Neuronal stem cell (in vitro differentiated cells): ENCODE measurements around the gene DCXR.

ENCODE experiments used
- DNase-seq: peaks from one replicate; pipeline ENCODE4 v3.0.0-alpha.2; 2013; ENCODE audit warnings: low spot score
- H2AFZ ChIP-seq: one replicate; pipeline ENCODE4 v1.6.1; 2013; ENCODE audit warnings: mild to moderate bottlenecking, low read length, inconsistent platforms
- H2AK5ac ChIP-seq: 2 replicates; pipeline ENCODE4 v1.6.1; 2013; ENCODE audit warnings: low read depth, mild to moderate bottlenecking, inconsistent platforms, low read length, moderate library complexity, mixed read lengths
- H2BK120ac ChIP-seq: 2 replicates; pipeline ENCODE4 v1.6.1; 2013; ENCODE audit warnings: low read depth, mild to moderate bottlenecking, inconsistent platforms, low read length, moderate library complexity, mixed read lengths
- H2BK12ac ChIP-seq: one replicate; pipeline ENCODE4 v1.6.1; 2013; ENCODE audit warnings: low read length, inconsistent platforms
- H2BK15ac ChIP-seq: 2 replicates; pipeline ENCODE4 v1.6.1; 2013; ENCODE audit warnings: mild to moderate bottlenecking, low read length, inconsistent platforms, mixed read lengths
- H2BK5ac ChIP-seq: one replicate; pipeline ENCODE4 v1.6.1; 2013; ENCODE audit warnings: inconsistent platforms, mild to moderate bottlenecking, low read length, moderate library complexity
- H3K14ac ChIP-seq: one replicate; pipeline ENCODE4 v1.6.1; 2013; ENCODE audit warnings: low read length, inconsistent platforms
- H3K18ac ChIP-seq: 2 replicates; pipeline ENCODE4 v1.6.1; 2013; ENCODE audit warnings: low read length, inconsistent platforms
- H3K23ac ChIP-seq: 2 replicates; pipeline ENCODE4 v1.6.1; 2013; ENCODE audit warnings: low read depth, mild to moderate bottlenecking, mixed read lengths, low read length, inconsistent platforms; ENCODE audit not compliant: poor library complexity
- H3K27ac ChIP-seq: replicated peaks from 3 replicates; pipeline ENCODE4 v1.5.1; 2013; ENCODE audit warnings: low read length, inconsistent platforms
- H3K27me3 ChIP-seq, 3 experiments: 2 replicates each; pipeline ENCODE4 v1.6.1; 2013; ENCODE audit warnings: low read length in 3 of 3, mild to moderate bottlenecking in 2 of 3, inconsistent platforms in 1 of 3, low read depth in 1 of 3, mixed read lengths in 1 of 3, moderate library complexity in 1 of 3; ENCODE audit not compliant: control insufficient read depth in 3 of 3, insufficient read depth in 3 of 3
- H3K36me3 ChIP-seq, 2 donors: replicated peaks in 1 of 2; 2 replicates each; pipeline ENCODE4 v1.6.1; 2013; ENCODE audit warnings: low read length in 2 of 2; ENCODE audit not compliant: control insufficient read depth in 2 of 2, insufficient read depth in 2 of 2
- H3K4ac ChIP-seq: 2 replicates; pipeline ENCODE4 v1.6.1; 2013; ENCODE audit warnings: inconsistent platforms, mild to moderate bottlenecking, low read length, moderate library complexity
- H3K4me1 ChIP-seq, 2 donors: 1 replicate in 1 of 2; 2 replicates in 1 of 2; pipeline ENCODE4 v1.6.1; 2013; ENCODE audit warnings: low read length in 2 of 2, low read depth in 1 of 2; ENCODE audit not compliant: control insufficient read depth in 2 of 2, insufficient read depth in 1 of 2
- H3K4me2 ChIP-seq: one replicate; pipeline ENCODE4 v1.6.1; 2013; ENCODE audit warnings: mild to moderate bottlenecking, low read length, inconsistent platforms; ENCODE audit not compliant: insufficient read depth, poor library complexity, severe bottlenecking
- H3K4me3 ChIP-seq, 2 donors: 2 replicates each; pipeline ENCODE4 v1.5.1; 2013; ENCODE audit warnings: low read length in 2 of 2, mild to moderate bottlenecking in 2 of 2, inconsistent platforms in 1 of 2, moderate library complexity in 1 of 2
- H3K79me1 ChIP-seq: one replicate; pipeline ENCODE4 v1.6.1; 2013; ENCODE audit warnings: low read depth, mild to moderate bottlenecking, inconsistent platforms, low read length, moderate library complexity
- H3K9ac ChIP-seq: one replicate; pipeline ENCODE4 v1.6.1; 2013; ENCODE audit warnings: mild to moderate bottlenecking, low read depth, low read length, inconsistent platforms; ENCODE audit not compliant: poor library complexity
- H3K9me3 ChIP-seq, 2 donors: replicated peaks in 1 of 2; 2 replicates each; pipeline versions ENCODE3 to v1.6.1; 2013; ENCODE audit warnings: low read length in 2 of 2, mild to moderate bottlenecking in 2 of 2, inconsistent platforms in 1 of 2, low read depth in 1 of 2, mixed read lengths in 1 of 2, moderate library complexity in 1 of 2; ENCODE audit not compliant: control insufficient read depth in 2 of 2, insufficient read depth in 1 of 2
- H4K8ac ChIP-seq: one replicate; pipeline ENCODE4 v1.6.1; 2013; ENCODE audit warnings: low read depth, mild to moderate bottlenecking, inconsistent platforms, low read length, moderate library complexity
- H4K91ac ChIP-seq: one replicate; pipeline ENCODE4 v1.6.1; 2013; ENCODE audit warnings: low read length, low read depth, mild to moderate bottlenecking, inconsistent platforms; ENCODE audit not compliant: poor library complexity
- WGBS, 2 donors: extraction: QIAGEN DNeasy Blood & Tissue Kit; methylation state at CpG; one replicate each; pipeline ENCODE4 v1.1.7; 2013; ENCODE audit warnings: missing lambda C conversion rate in 2 of 2, mixed read lengths in 1 of 2; ENCODE audit not compliant: insufficient read length in 2 of 2, insufficient replicate concordance in 1 of 2; ENCODE audit errors: extremely low coverage in 2 of 2; 5-methylcytosine and 5-hydroxymethylcytosine counted together

The DCXR gene

DNA sequence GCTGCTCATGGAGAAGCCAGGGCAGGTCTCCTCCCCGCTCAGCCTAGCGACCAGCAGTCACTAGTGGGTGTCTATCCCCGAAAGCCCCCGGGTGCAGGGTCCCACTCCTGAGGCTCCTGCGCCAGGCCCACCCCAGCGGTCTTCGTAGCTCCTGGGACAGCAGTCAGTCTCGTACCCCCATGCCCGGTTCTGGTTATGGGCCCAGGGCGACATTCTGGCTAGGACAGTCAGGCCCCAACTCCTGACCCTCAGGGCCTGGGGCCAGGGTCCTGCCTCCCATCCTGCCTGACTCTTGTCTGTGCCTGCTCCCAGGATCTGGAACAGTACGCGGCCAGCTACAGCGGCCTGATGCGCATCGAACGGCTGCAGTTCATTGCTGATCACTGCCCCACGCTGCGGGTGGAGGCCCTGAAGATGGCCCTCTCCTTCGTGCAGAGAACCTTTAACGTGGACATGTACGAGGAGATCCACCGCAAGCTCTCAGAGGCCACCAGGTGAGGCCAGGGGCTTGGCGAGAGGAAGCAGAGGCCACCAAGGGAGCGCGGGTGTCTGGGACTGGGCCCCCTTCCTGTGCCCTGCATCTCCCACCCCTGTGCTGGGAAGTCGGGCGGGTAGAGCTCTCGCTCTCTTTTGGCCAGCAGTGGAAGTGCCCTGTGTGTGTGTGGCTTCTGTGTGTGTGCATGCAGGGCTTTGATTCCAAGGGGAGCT is 16.2 kb upstream of the DCXR start:
- Histone ChIP-seq H3K4ac (no peak overlapping the region), H2BK5ac (peak overlapping the region; percentile 24), H3K36me3 (peaks cover 59 to 72% of the 10 kb centered on the region in 2 donors), H3K27ac (no peak overlapping the region), H4K91ac (no peak overlapping the region), H2BK15ac (no peak overlapping the region), H3K23ac (peak overlapping the region; percentile 3), H2BK120ac (no peak overlapping the region), H3K4me2 (no peak overlapping the region), H2BK12ac (no peak overlapping the region), H3K9ac (no peak overlapping the region), H3K18ac (no peak overlapping the region), H3K14ac (peak overlapping the region; percentile 21), H3K79me1 (peaks cover 22% of the 10 kb centered on the region), H3K27me3 (no peaks in the 10 kb centered on the region), H3K9me3 (no peaks in the 10 kb centered on the region), H3K4me3 (peak overlapping the region in 1 of 2 donors; percentile 98), H2AK5ac (no peak overlapping the region), H3K4me1 (peaks cover 7% of the 10 kb centered on the region in 2 donors), H2AFZ (no peak overlapping the region), H4K8ac (no peak overlapping the region)
- no peak for DNase-seq
- WGBS, 2 donors, result no CpG with 5 or more reads among the region's 28 CpGs

DNA sequence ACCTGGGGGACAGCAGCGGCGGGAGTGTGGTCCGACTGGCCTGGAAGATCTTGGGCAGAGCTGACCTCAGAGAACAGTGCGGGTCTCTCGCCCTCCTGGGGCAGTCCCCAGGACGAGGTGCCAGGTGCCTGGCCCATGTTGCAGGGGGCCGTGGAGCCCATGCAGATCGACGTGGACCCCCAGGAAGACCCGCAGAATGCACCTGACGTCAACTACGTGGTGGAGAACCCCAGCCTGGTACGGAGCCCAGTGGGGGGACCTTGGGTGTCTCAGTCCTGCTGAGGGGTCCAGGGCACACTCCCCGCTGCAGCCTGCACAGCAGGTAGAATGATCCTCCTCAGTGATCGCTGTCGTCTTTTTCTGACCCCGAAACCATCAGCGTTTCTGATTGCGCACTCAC is 15.6 kb upstream of the DCXR start:
- H3K27me3 ChIP-seq, result no peaks in the 10 kb centered on the region
- H2AFZ ChIP-seq, result no peak overlapping the region
- H2BK120ac ChIP-seq, result no peak overlapping the region
- no peak for DNase-seq
- no peak overlapping the region for H3K18ac ChIP-seq
- H4K8ac ChIP-seq, result no peak overlapping the region
- peak overlapping the region in 1 of 2 donors; percentile 98 for H3K4me3 ChIP-seq
- H3K14ac ChIP-seq, result no peak overlapping the region
- no peak overlapping the region for H3K27ac ChIP-seq
- H3K4me2 ChIP-seq, result peak overlapping the region; percentile 18
- H3K9me3 ChIP-seq, result no peaks in the 10 kb centered on the region
- H4K91ac ChIP-seq, result no peak overlapping the region
- H3K4me1 ChIP-seq, result peaks cover 7% of the 10 kb centered on the region in 2 donors
- H2BK5ac ChIP-seq, result no peak overlapping the region
- H3K36me3 ChIP-seq, result peaks cover 58 to 68% of the 10 kb centered on the region in 2 donors
- H2BK15ac ChIP-seq, result no peak overlapping the region
- no CpG with 5 or more reads among the region's 19 CpGs for WGBS, 2 donors
- H3K79me1 ChIP-seq, result peaks cover 21% of the 10 kb centered on the region
- H3K23ac ChIP-seq, result peak overlapping the region; percentile 3
- no peak overlapping the region for H3K4ac ChIP-seq
- no peak overlapping the region for H2AK5ac ChIP-seq
- H2BK12ac ChIP-seq, result no peak overlapping the region
- no peak overlapping the region for H3K9ac ChIP-seq

DNA sequence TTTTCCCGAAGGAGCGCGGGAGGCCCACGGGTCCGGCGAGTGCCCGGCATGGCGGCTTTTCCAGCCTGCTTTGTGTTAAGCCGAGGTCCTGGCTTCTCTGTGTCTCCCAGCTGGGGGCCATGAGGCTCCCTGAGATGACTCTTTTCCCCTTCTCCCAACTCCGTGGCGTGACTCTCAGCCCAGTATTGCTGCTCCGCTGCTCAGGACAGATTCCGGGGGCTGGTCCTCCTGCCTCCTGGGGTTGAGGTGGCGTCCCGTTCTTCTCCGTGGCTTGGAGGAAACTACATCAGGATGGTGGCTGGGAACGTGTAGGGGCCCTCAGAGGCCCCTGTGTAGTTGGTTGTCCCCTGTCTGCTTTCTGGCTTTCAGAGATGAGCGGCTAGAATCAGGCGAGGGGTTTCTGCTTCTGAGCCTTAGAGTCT is 15.2 kb upstream of the DCXR start:
- no peak overlapping the region for H3K4ac ChIP-seq
- no peak overlapping the region for H3K14ac ChIP-seq
- no peak overlapping the region for H4K91ac ChIP-seq
- no peak for DNase-seq
- H3K27me3 ChIP-seq, result no peaks in the 10 kb centered on the region
- peak overlapping the region; percentile 98 for H3K4me2 ChIP-seq
- WGBS, 2 donors, result no CpG with 5 or more reads among the region's 19 CpGs
- H2AK5ac ChIP-seq, result peak overlapping the region; percentile 81
- peaks cover 60 to 68% of the 10 kb centered on the region in 2 donors for H3K36me3 ChIP-seq
- no peak overlapping the region for H4K8ac ChIP-seq
- no peak overlapping the region for H2BK120ac ChIP-seq
- H3K9me3 ChIP-seq, result no peaks in the 10 kb centered on the region
- H3K18ac ChIP-seq, result no peak overlapping the region
- H3K23ac ChIP-seq, result peak overlapping the region; percentile 43
- H2BK15ac ChIP-seq, result no peak overlapping the region
- no peak overlapping the region for H3K27ac ChIP-seq
- H2BK5ac ChIP-seq, result no peak overlapping the region
- peak overlapping the region; percentile 94 for H3K9ac ChIP-seq
- H2BK12ac ChIP-seq, result no peak overlapping the region
- peaks cover 7% of the 10 kb centered on the region in 2 donors for H3K4me1 ChIP-seq
- H3K4me3 ChIP-seq, result peak overlapping the region; percentile 98 to 99
- no peak overlapping the region for H2AFZ ChIP-seq
- H3K79me1 ChIP-seq, result peaks cover 22% of the 10 kb centered on the region

DNA sequence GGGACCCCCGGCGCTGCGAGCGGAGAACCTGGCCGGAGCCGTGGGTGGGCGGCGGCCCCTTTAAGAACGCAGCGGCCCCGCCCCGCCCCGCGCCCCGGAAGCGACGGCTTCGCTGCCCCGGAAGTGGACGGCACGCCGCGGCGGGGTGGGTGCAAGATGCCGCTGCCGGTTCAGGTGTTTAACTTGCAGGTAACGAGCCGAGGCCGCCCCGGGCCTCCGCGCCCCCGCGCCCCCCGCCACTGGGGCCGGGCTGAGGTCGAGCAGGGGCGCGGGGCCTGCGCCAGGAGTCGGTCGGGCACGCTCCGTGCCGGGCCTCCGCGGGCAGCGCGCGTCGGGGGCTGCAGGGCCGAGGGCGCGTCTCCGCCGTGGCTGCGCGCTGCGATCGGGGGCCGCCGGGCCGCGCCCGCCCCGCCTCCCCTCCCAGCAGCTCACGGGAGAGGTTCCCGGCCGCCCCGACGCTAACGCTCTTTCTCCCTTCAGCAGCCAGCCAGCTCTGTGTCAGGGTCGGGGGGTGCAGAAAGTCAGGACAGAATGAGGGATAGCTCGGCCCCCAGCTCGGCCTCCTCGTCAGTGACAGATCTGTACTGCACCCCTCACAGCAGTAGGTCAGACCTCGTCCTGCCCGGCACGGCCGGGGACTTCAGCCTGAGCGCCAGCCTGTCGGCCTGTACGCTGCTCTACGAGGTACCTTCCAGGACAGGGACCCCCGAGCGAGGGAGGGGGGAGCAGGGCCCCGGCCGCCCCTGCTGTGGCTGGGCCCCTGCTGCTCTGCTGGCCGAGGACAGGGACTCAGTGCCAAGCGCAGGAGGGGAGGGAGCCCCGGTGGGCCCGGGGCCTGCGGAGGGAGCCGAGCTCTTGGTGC is 14.5 kb upstream of the DCXR start, which contains the start of the genes GPS1 and RFNG:
Gene GPS1, plus strand, starts transcription at position 123 of the 862 bp plus-strand sequence. Its CDS starts 34 bp downstream, at position 157.
Gene RFNG, minus strand, starts transcription at position 36 of the 862 bp plus-strand sequence. CDS start 45 bp downstream, outside the sequence.
- Histone ChIP-seq H3K36me3 (peaks cover 58 to 68% of the 10 kb centered on the region in 2 donors), H3K4me1 (peaks cover 7% of the 10 kb centered on the region in 2 donors), H4K8ac (peak within 1 kb of the TSS; percentile 96), H3K27me3 (no peaks in the 10 kb centered on the region), H3K18ac (peak within 1 kb of the TSS; percentile 89), H4K91ac (no peak within 1 kb of the TSS), H3K4me3 (peak within 1 kb of the TSS; percentile 98 to 99), H2BK15ac (peak within 1 kb of the TSS; percentile 96), H2BK5ac (peak within 1 kb of the TSS; percentile 75), H2BK120ac (no peak within 1 kb of the TSS), H3K27ac (no peak within 1 kb of the TSS), H3K79me1 (peaks cover 23% of the 10 kb centered on the region), H2BK12ac (peak within 1 kb of the TSS; percentile 100), H2AK5ac (peak within 1 kb of the TSS; percentile 81), H3K9me3 (no peaks in the 10 kb centered on the region), H2AFZ (peak within 1 kb of the TSS; percentile 90), H3K4ac (peak within 1 kb of the TSS; percentile 76), H3K4me2 (peak within 1 kb of the TSS; percentile 98), H3K9ac (peak within 1 kb of the TSS; percentile 94), H3K23ac (peak within 1 kb of the TSS; percentile 89), H3K14ac (peak within 1 kb of the TSS; percentile 89)
- WGBS, 2 donors, result no CpG with 5 or more reads among the region's 94 CpGs
- no peak for DNase-seq
